Measurements from ENCODE around the gene CCNDBP1. TPM values are rescaled to one million over a fixed set of nuclear protein-coding genes. Genes with fewer than 3 reads are reported as not detected.

Gene CCNDBP1
- total and polyA plus RNA-seq, 10 donors = 54.6 to 99.2 (median 68.4) TPM

DNA sequence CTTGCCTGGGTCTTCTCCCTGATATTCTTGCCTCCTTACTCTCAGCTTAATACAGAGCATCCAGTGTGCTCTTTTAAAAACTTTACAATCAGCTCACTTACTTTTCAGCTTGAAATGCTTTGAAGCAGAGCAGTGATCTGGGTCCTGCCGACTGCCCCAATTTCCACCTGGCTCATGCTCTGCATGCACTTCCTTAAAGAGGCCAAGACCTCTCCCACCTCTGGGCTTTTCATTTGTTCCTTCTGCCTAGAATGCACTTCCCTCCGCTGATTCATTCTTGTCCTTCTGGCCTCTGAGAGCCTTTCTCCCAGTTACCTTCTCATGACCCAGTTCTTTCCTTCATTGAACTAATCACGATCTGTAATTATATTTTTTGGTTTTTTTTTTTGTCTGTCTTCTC, 1.9 kb upstream of the CCNDBP1 start:
- DNase-seq = no peak
- intact Hi-C loops (cut with DNase I; ENCODE audit: low total_unique reads) = no loop called here
- Histone ChIP-seq H3K36me3 (peaks cover 0 to 65% (median 12%) of the 10 kb centered on the region in 6 donors), H3K4me1 (peaks cover 19 to 35% (median 31%) of the 10 kb centered on the region in 6 donors), H3K4me3 (no peak overlapping the region), H3K9me3 (no peaks in the 10 kb centered on the region), H3K27ac (no peak overlapping the region), H3K27me3 (replicated peaks in 1 of 7) (no peaks in the 10 kb centered on the region)
- no peak for TF ChIP-seq POLR2AphosphoS5 (IDR thresholded peaks at IDR 0.05)
- no peak for TF ChIP-seq POLR2A (IDR thresholded peaks at IDR 0.05)
- TF ChIP-seq, protein P1, sequence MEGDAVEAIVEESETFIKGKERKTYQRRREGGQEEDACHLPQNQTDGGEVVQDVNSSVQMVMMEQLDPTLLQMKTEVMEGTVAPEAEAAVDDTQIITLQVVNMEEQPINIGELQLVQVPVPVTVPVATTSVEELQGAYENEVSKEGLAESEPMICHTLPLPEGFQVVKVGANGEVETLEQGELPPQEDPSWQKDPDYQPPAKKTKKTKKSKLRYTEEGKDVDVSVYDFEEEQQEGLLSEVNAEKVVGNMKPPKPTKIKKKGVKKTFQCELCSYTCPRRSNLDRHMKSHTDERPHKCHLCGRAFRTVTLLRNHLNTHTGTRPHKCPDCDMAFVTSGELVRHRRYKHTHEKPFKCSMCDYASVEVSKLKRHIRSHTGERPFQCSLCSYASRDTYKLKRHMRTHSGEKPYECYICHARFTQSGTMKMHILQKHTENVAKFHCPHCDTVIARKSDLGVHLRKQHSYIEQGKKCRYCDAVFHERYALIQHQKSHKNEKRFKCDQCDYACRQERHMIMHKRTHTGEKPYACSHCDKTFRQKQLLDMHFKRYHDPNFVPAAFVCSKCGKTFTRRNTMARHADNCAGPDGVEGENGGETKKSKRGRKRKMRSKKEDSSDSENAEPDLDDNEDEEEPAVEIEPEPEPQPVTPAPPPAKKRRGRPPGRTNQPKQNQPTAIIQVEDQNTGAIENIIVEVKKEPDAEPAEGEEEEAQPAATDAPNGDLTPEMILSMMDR (IDR thresholded peaks at IDR 0.05 in 8 of 11, conservative IDR thresholded peaks at IDR 0.05 in 3 of 11) = no peak
- WGBS, 5 donors = 77 to 87% (median 79%) methylated on average over 3 of the region's 3 CpGs

DNA sequence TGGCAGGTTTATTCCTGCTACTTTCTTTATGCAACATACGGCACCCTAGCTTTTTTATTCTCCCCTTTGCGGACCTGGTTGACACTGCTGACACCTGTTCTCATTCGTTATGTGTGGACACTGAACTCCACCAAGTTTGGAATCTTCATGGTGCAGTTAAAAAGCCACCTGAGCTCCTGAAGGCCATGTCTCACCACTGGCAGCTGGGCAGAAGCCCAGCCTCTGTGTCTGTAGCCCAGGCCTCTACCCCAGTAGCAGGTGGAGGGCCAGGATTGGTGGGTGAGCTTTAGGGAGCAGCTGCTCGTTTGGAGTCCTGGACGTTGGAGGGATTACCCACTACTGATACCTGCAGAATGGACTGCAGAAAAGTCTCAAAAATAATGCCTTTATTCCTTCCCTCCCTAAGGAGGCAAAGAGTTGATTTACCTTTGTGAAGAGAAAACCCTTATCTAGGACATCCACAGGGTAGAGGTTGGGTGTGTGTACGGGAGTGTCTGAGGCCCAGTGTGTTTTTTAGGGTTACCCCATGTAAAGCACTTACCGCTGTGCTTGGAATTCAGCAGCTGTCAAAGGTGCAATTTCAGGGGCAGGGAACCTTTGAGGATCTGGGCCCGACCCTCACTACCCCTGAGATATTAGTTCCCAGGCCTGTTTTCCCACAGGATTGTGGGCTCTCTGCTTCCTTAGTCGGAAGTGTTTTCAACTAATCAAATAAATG, 637 bp upstream of the CCNDBP1 start:
- Histone ChIP-seq H3K4me1 (peaks cover 19 to 46% (median 35%) of the 10 kb centered on the region in 6 donors), H3K4me3 (peak overlapping the region in 5 of 8 donors; percentile 62 to 84 (median 71)), H3K9me3 (no peaks in the 10 kb centered on the region), H3K36me3 (peaks cover 0 to 66% (median 18%) of the 10 kb centered on the region in 6 donors), H3K27ac (peak overlapping the region; percentile 92 to 99 (median 96)), H3K27me3 (replicated peaks in 1 of 7) (no peaks in the 10 kb centered on the region)
- WGBS, 5 donors = 74 to 89% (median 85%) methylated on average over 9 of the region's 9 CpGs
- no peak for TF ChIP-seq POLR2A (IDR thresholded peaks at IDR 0.05)
- no peak for TF ChIP-seq POLR2AphosphoS5 (IDR thresholded peaks at IDR 0.05)
- TF ChIP-seq, protein P1 (IDR thresholded peaks at IDR 0.05 in 8 of 11, conservative IDR thresholded peaks at IDR 0.05 in 3 of 11) = no peak
- intact Hi-C loops (cut with DNase I; ENCODE audit: low total_unique reads) = no loop called here
- DNase-seq = no peak

DNA sequence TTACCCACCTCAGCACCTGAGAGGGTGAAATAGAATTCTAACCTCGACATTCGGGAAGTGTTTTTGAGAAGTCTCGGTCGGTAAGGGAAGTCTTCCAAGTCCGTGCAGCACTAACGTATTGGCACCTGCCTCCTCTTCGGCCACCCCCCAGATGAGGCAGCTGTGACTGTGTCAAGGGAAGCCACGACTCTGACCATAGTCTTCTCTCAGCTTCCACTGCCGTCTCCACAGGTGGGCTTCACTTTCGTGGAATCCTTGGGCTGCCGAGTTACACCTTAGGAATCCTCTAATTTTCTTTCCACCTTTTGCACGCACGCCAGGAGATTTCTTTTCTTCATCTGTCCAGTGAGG, 775 bp downstream of the CCNDBP1 start:
- H3K27me3 ChIP-seq (replicated peaks in 1 of 7) = no peaks in the 10 kb centered on the region
- intact Hi-C loops (cut with DNase I; ENCODE audit: low total_unique reads) = no loop called here
- 2 to 6% (median 3%) methylated on average over 13 of the region's 13 CpGs for WGBS, 5 donors
- peak in 1 of 3 donors; percentile 56 for TF ChIP-seq POLR2AphosphoS5 (IDR thresholded peaks at IDR 0.05)
- TF ChIP-seq POLR2A (IDR thresholded peaks at IDR 0.05) = no peak
- TF ChIP-seq, protein P1 (IDR thresholded peaks at IDR 0.05 in 8 of 11, conservative IDR thresholded peaks at IDR 0.05 in 3 of 11) = no peak
- H3K4me3 ChIP-seq = peak overlapping the region; percentile 51 to 84 (median 63)
- no peak for DNase-seq
- peak overlapping the region; percentile 92 to 99 (median 96) for H3K27ac ChIP-seq
- no peaks in the 10 kb centered on the region for H3K9me3 ChIP-seq
- H3K36me3 ChIP-seq = peaks cover 0 to 66% (median 31%) of the 10 kb centered on the region in 6 donors
- H3K4me1 ChIP-seq = peaks cover 19 to 54% (median 40%) of the 10 kb centered on the region in 6 donors

DNA sequence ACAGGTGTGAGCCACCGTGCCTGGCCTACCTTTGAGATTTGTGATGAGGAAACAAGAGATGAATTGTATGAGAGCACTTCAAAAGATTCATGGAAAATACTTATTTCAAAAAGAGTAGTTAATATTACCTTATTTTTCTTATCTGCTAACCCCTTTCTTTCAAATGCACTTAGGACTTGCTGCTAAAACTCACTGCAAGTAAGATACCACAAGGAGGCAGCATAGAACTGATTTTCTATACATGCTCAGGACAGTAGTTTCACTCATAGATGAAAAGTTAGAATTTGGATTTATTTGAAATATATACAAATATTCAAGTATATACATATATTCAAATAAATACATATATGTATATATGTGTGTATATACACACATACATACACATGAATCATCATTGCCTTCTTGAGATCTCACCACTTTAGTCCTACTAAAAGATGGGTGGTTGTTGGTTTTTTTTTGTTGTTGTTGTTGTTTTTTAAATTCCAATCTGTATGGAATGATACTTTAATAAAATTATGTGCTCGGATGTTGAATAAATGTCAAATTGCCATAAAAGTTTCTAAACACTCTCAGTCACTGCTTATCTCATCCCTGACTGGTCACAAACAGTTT, 2.4 kb downstream of the CCNDBP1 start:
- DNase-seq = no peak
- peak overlapping the region in 2 of 8 donors; percentile 3 to 97 for H3K27ac ChIP-seq
- peaks cover 0 to 66% (median 39%) of the 10 kb centered on the region in 6 donors for H3K36me3 ChIP-seq
- no peaks in the 10 kb centered on the region for H3K27me3 ChIP-seq (replicated peaks in 1 of 7)
- H3K4me3 ChIP-seq = no peak overlapping the region
- WGBS, 5 donors = 77 to 84% (median 80%) methylated on average over 2 of the region's 2 CpGs
- no peaks in the 10 kb centered on the region for H3K9me3 ChIP-seq
- intact Hi-C loops (cut with DNase I; ENCODE audit: low total_unique reads) = no loop called here
- peaks cover 19 to 57% (median 40%) of the 10 kb centered on the region in 6 donors for H3K4me1 ChIP-seq
- TF ChIP-seq, protein P1 (IDR thresholded peaks at IDR 0.05 in 8 of 11, conservative IDR thresholded peaks at IDR 0.05 in 3 of 11) = peak in 10 of 11 experiments; percentile 21 to 76 (median 54)
- TF ChIP-seq POLR2AphosphoS5 (IDR thresholded peaks at IDR 0.05) = no peak
